GM12801 (cell line): ENCODE data around the gene ZNF771.

Experiments used
- TF ChIP-seq, protein P1 (sequence below): IDR thresholded peaks from one replicate; pipeline ENCODE4 v1.5.1; 2011; ENCODE audit warnings: control low read depth; ENCODE audit not compliant: insufficient read length; ENCODE audit errors: extremely low read depth

ZNF771 gene

DNA sequence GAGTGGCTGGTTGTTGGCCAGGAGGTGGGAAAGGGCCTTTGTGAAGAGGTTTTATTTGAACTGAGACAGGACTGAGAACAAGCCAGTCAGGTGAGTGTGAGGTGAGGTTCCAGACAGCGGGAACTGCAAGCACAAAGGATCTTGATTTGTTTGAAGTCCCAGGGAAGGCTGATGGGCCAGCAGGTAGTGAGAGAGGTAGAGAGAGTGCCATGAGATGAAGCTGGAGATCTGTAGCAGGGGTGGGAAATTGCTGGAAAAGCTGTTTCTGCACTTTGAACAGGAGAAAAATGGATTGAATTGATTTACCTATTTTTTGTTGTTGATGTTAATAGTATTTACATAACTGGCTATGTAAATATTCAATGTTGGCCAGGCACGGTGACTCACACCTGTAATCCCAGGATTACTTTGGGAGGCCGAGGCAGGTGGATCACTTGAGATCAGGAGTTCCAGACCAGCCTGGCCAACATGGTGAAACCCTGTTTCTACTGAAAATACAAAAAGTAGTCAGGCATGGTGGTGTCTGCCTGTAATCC, 30.2 kb downstream of the ZNF771 start:
- TF ChIP-seq, protein P1, sequence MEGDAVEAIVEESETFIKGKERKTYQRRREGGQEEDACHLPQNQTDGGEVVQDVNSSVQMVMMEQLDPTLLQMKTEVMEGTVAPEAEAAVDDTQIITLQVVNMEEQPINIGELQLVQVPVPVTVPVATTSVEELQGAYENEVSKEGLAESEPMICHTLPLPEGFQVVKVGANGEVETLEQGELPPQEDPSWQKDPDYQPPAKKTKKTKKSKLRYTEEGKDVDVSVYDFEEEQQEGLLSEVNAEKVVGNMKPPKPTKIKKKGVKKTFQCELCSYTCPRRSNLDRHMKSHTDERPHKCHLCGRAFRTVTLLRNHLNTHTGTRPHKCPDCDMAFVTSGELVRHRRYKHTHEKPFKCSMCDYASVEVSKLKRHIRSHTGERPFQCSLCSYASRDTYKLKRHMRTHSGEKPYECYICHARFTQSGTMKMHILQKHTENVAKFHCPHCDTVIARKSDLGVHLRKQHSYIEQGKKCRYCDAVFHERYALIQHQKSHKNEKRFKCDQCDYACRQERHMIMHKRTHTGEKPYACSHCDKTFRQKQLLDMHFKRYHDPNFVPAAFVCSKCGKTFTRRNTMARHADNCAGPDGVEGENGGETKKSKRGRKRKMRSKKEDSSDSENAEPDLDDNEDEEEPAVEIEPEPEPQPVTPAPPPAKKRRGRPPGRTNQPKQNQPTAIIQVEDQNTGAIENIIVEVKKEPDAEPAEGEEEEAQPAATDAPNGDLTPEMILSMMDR, result no peak

DNA sequence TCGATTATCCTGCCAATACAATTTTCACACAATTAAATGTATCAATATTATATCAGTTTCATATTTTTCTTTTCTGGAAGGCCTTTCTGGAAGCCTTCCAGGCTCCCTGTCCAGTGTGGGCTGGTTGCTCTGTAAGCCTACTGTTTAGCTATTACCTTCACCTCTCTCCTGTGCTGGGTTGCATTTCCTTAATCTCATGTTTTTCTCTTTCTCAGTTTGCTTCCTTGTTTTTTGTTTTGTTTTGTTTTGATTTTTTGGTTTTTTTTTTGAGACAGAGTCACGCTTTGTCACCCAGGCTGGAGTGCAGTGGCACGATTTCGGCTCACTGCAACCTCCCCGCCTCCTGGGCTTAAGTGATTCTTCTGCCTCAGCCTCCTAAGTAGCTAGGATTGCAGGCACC, 31.4 kb downstream of the ZNF771 start:
- TF ChIP-seq, protein P1, result no peak

DNA sequence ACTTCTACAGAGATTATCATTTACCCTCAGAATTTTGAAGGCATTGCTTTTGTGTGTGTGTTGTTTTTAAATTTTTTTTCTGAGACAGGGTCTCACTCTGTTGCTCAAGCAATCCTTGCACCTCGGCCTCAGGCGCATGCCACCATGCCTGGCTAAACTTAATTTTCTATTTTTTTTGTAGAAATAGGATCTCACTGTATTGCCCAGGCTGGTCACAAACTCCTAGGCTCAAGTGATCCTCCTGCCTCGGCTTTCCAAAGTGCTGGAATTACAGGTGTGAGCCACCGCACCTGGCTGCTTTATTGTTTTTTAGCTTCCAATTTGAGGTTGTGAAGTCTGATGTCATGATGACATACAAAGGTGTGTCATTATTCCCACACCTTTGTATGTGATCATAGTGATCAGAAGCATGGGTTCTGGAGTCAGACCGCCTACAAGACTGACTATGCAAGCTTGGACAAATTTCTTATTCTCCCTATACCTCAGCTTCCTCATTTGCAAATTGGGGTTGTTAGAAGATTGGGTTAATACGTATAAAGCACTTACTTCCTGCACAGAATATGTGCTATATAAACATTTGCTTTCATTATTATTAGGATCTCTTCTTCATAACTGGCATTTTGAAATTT, 32.4 kb downstream of the ZNF771 start:
- TF ChIP-seq, protein P1, result no peak

DNA sequence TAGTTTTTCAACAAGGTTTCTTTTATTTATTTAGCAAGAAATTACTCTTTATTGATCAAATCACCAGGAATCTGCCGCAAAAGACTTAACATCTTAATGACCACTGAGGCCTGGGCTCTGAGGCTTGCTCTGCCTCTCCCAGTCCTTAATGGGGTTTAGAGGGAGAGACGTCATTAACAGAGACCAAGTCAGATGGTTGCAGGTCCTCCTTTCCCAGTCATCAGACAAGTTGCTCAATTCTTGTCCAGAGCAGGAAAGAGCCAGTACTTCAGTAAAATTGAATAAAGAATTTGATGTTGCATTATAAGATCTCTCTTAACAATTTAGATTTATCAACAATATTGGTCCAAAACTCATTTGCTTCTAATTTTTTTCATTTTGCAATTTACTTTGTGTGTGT, 36.2 kb downstream of the ZNF771 start:
- TF ChIP-seq, protein P1, result no peak

DNA sequence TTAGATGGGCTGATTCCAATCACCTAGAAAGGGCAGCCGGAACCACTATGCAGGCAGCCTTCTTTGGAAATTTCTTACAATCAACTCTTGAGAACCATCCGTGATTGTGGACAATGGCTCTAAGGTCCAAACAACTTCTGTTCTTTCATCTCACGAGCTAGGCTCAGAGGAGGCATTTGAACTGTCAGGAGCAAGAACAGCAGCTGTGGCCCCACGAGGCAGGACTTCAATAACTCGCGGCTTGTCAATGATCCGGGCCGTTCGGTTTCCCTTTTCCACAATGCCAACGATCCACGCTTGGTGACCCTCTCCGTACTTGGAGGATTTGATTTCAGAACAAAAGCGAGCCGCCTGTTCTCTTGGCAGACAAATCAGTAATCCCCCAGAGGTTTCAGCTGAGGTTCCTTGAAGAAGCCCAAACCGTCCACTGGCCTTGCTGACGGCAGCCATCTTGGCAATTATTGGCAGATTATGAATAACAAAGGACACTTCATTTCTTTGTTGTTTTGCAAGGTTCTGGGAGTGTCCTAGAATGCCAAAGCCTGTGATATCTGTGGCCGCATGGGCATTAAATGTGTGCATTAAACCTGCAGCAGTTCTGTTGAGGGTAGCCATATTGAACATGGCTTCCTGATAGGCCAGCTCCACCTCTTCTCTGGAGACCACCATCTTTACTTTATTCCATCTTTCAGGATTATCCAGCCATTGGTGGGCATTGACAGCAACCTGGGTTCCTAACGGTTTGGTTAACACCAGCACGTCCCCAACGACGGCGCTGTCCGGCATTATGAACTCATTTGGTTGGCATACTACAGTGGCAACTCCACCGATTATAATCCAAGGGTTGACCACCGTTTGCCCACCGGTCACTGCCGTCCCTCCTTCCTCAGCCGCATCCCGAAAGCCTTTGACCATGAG, 37.1 kb downstream of the ZNF771 start:
- TF ChIP-seq, protein P1, result no peak

DNA sequence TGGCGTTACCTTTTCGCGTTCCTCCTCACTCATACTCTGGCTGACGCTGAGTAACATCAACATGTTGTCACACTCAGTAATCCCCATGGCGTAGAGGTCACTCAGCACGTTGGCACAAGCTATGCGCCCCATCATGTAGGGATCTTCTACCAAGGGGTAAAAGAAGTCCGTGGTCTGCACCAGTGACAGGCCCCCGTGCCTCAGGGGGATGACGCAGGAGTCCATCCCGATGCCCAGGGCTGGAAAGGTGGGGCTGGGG, 37.7 kb downstream of the ZNF771 start:
- TF ChIP-seq, protein P1, result no peak

DNA sequence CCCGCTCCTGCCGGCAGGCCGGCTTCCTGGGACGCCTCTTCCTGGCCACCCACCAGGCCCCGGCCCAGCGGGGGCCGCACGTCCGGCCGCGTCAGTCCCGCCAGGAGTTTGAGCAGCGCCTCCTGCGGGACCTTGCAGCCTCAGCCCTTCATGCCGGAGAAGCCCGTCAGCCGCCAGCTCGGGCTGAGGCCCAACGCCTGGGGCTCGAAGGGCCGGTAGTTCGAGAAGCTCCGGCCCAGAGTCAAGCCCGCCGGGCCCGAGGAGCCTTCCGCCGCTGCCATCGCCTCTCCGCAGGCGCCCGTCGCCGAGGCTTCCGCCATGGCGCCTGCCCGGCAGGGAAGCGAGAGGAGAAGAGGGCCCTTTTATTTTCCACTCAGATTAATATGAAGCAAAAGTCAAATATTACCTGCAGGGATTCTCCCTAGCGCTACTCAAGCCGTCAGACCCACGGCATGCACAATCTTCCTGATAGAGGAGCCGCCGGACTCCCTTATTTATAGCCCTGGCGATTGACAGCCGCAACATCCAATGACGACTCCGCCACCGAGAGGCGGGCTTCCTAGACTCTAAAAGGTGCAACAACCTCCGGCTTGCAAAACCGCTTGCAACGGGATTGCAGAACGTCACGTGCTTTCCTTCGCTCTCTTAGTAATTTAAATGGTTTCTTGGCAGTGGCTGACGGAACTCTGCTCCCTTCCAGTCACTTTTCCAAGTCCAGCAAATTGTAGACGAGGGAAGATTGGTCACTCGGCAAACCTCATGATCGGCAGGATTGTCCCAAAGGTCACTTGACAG, 38.2 kb downstream of the ZNF771 start, which contains the start of gene SEPHS2:
Gene SEPHS2 (minus strand): TSS at position 467 of the 795 bp plus-strand sequence. CDS start 147 bp downstream, at position 320.
- TF ChIP-seq, protein P1, result no peak
